Lung (tissue), 12 donors: ENCODE data around the gene CES4A. TPM values are rescaled to one million over a fixed set of nuclear protein-coding genes. Genes with fewer than 3 reads are reported as not detected.

ENCODE experiments used
- ATAC-seq: fragments of 200-7000 bp; cut with Tn5 transposase; one replicate; pipeline ENCODE4 v1.9.1; 2020; ENCODE audit warnings: moderate number of reproducible peaks; ENCODE audit not compliant: insufficient read depth, low FRiP score
- DNase-seq, 3 donors: peaks; one replicate each; pipeline ENCODE4 v3.0.0-alpha.2; 2013 to 2017
- H3K27ac ChIP-seq, 2 donors: one replicate each; pipeline ENCODE4 v1.5.1; 2013; ENCODE audit warnings: mild to moderate bottlenecking in 2 of 2, moderate library complexity in 2 of 2, control low read depth in 1 of 2, inconsistent platforms in 1 of 2, low read depth in 1 of 2, low read length in 1 of 2
- H3K27me3 ChIP-seq, 3 donors: one replicate each; pipeline ENCODE4 v1.5.1; 2013; ENCODE audit warnings: low read length in 2 of 3; ENCODE audit not compliant: control insufficient read depth in 3 of 3, insufficient read depth in 3 of 3
- H3K36me3 ChIP-seq, 4 donors: one replicate each; pipeline ENCODE4 v1.5.1; 2013; ENCODE audit warnings: low read length in 4 of 4, mild to moderate bottlenecking in 1 of 4, moderate library complexity in 1 of 4; ENCODE audit not compliant: control insufficient read depth in 4 of 4, insufficient read depth in 4 of 4
- H3K4me1 ChIP-seq, 5 donors: one replicate each; pipeline ENCODE4 v1.5.1; 2013; ENCODE audit warnings: low read length in 5 of 5, mild to moderate bottlenecking in 2 of 5, moderate library complexity in 1 of 5; ENCODE audit not compliant: control insufficient read depth in 5 of 5, insufficient read depth in 5 of 5
- H3K4me3 ChIP-seq: one replicate; pipeline ENCODE4 v1.5.1; 2013; ENCODE audit warnings: mild to moderate bottlenecking, control low read depth, moderate library complexity
- H3K9ac ChIP-seq, 2 donors: one replicate each; pipeline ENCODE4 v1.5.1; 2013; ENCODE audit warnings: low read length in 2 of 2, control low read depth in 1 of 2; ENCODE audit not compliant: insufficient read depth in 1 of 2
- H3K9me3 ChIP-seq, 4 donors: one replicate each; pipeline ENCODE4 v1.5.1; 2013; ENCODE audit warnings: low read length in 3 of 4, mild to moderate bottlenecking in 1 of 4, moderate library complexity in 1 of 4; ENCODE audit not compliant: control insufficient read depth in 4 of 4, insufficient read depth in 3 of 4
- WGBS, 2 donors: extraction: QIAGEN DNeasy Blood & Tissue Kit; methylation state at CpG; one replicate each; pipeline ENCODE4 v1.1.7; 2013; 5-methylcytosine and 5-hydroxymethylcytosine counted together
- polyA plus RNA-seq, 2 donors: library from polyadenylated mRNA; stranded (reverse); fragments of 200-250 nt; gene quantifications; one replicate each; pipeline ENCODE4 v1.2.1, GENCODE V29; 2013
- total RNA-seq, 2 donors: library from RNA; depleted of rRNA in 1 of 2; stranded (reverse); fragments of >200 nt in 1 of 2; gene quantifications; one replicate each; pipeline ENCODE4 v1.2.1, GENCODE V29; 2014 to 2021
- TF ChIP-seq, protein P1 (sequence below): IDR thresholded peaks from 2 replicates; pipeline ENCODE4 v1.5.1; 2012; ENCODE audit warnings: mild to moderate bottlenecking; ENCODE audit errors: control extremely low read depth, extremely low read depth
- donor health status: control.
- donor health status: control.
- donor health status: Bipolar disorder and iron deficiency.
- donor health status: healthy.
- donor health status: DM: yes; HTN: yes; CAD: no.

Gene CES4A
- total and polyA plus RNA-seq, 4 donors = 8.0 to 29.8 (median 13.6) TPM

DNA sequence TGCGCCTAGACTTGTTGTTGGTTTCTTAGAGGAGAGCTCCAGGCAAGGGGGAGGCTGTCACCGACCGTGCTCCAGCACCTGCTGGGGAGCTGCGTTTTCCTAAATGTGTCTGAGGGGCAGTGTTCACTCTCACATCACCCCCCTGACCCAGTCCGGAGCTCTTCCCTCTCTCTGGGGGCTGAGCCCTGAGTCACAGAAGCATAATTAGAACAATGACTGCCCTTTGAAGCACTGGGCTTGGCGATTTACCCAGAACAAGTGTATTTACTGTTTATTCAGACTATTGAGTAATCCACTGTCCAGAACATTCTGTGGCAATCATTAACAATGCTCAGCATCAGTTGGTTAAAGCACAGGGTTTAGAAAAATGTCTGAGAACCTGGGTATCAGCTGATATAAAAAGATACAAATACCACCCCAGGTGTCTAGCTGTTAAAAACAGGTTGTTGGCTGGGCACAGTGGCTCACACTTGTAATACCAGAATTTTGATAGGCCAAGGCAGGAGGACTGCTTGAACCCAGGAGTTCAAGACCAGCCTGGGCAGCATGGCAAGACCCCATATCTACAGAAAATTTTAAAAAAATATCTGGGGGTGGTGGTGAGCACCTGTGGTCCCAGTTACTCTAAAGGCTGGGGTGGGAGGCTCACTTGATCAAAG is 8.1 kb downstream of the CES4A start:
- Histone ChIP-seq H3K27me3 (peaks cover 0 to 2% (median 0%) of the 10 kb centered on the region in 3 donors), H3K4me3 (no peak overlapping the region), H3K9ac (no peak overlapping the region), H3K27ac (peak overlapping the region; percentile 47 to 70), H3K9me3 (no peaks in the 10 kb centered on the region), H3K36me3 (no peaks in the 10 kb centered on the region), H3K4me1 (peaks cover 0 to 11% (median 5%) of the 10 kb centered on the region in 5 donors)
- ATAC-seq (peak; percentile 78), DNase-seq (no peak)
- TF ChIP-seq, protein P1, sequence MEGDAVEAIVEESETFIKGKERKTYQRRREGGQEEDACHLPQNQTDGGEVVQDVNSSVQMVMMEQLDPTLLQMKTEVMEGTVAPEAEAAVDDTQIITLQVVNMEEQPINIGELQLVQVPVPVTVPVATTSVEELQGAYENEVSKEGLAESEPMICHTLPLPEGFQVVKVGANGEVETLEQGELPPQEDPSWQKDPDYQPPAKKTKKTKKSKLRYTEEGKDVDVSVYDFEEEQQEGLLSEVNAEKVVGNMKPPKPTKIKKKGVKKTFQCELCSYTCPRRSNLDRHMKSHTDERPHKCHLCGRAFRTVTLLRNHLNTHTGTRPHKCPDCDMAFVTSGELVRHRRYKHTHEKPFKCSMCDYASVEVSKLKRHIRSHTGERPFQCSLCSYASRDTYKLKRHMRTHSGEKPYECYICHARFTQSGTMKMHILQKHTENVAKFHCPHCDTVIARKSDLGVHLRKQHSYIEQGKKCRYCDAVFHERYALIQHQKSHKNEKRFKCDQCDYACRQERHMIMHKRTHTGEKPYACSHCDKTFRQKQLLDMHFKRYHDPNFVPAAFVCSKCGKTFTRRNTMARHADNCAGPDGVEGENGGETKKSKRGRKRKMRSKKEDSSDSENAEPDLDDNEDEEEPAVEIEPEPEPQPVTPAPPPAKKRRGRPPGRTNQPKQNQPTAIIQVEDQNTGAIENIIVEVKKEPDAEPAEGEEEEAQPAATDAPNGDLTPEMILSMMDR = no peak
- 43 to 74% methylated on average over 6 of the region's 6 CpGs for WGBS, 2 donors

- no peaks in the 10 kb centered on the region for H3K36me3 ChIP-seq
- peaks cover 0 to 3% (median 0%) of the 10 kb centered on the region in 3 donors for H3K27me3 ChIP-seq
- ATAC-seq (no peak), DNase-seq (no peak)
- H3K9ac ChIP-seq = no peak overlapping the region
- 69 to 78% methylated on average over 3 of the region's 3 CpGs for WGBS, 2 donors
- peaks cover 0 to 11% (median 5%) of the 10 kb centered on the region in 5 donors for H3K4me1 ChIP-seq
- no peak overlapping the region for H3K4me3 ChIP-seq
- H3K27ac ChIP-seq = peak overlapping the region; percentile 44 to 47
- TF ChIP-seq, protein P1 = no peak
- no peaks in the 10 kb centered on the region for H3K9me3 ChIP-seq
These were observed 8.6 kb downstream of the CES4A start for GRCh38 chr16:66996983-66997358.

- Histone ChIP-seq H3K9me3 (no peaks in the 10 kb centered on the region), H3K4me1 (peaks cover 0 to 11% (median 5%) of the 10 kb centered on the region in 5 donors), H3K9ac (no peak overlapping the region), H3K27ac (peak overlapping the region; percentile 11 to 81), H3K4me3 (peak overlapping the region; percentile 40), H3K36me3 (peaks cover 0 to 4% (median 0%) of the 10 kb centered on the region in 4 donors), H3K27me3 (peaks cover 0 to 3% (median 0%) of the 10 kb centered on the region in 3 donors)
- DNase-seq (peak; percentile 29 to 59 (median 51)), ATAC-seq (peak; percentile 56)
- WGBS, 2 donors = 4 to 9% methylated on average over 72 to 89 of the region's 89 CpGs
- TF ChIP-seq, protein P1 = no peak
These were observed 12.3 kb downstream of the CES4A start for GRCh38 chr16:67000384-67001351.
